ENCODE measurements around the gene HOTAIR.

Gene HOTAIR

GRCh38 chr12:54017027-54017788, 42.5 kb upstream of the HOTAIR start:
- no peaks in the 10 kb centered on the region for H3K27me3 ChIP-seq (ENCODE audit: insufficient read depth, low read depth, severe bottlenecking)
- no peaks in the 10 kb centered on the region for H3K9me3 ChIP-seq (ENCODE audit: severe bottlenecking)
- peak; percentile 15; the same call in 1 of the 2 replicates for TF ChIP-seq CTCF (IDR thresholded peaks at IDR 0.05; ENCODE audit: low read depth, low read length)
- H3K36me3 ChIP-seq = no peaks in the 10 kb centered on the region; the same call in 1 of the 2 replicates
- peak; percentile 77 for DNase-seq
- peak overlapping the region; percentile 73 for H3K4me3 ChIP-seq (ENCODE audit: low read depth, low read length)
- peak overlapping the region; percentile 97 for H3K27ac ChIP-seq

GRCh38 chr12:54016478-54016964, 41.8 kb upstream of the HOTAIR start:
- H3K27me3 ChIP-seq (ENCODE audit: insufficient read depth, low read depth, severe bottlenecking) = no peaks in the 10 kb centered on the region
- H3K27ac ChIP-seq = peak overlapping the region; percentile 97
- H3K4me3 ChIP-seq (ENCODE audit: low read depth, low read length) = peak overlapping the region; percentile 73
- TF ChIP-seq CTCF (IDR thresholded peaks at IDR 0.05; ENCODE audit: low read depth, low read length) = no peak
- H3K36me3 ChIP-seq = no peaks in the 10 kb centered on the region; the same call in 1 of the 2 replicates
- no peaks in the 10 kb centered on the region for H3K9me3 ChIP-seq (ENCODE audit: severe bottlenecking)
- no peak for DNase-seq

- TF ChIP-seq CTCF (IDR thresholded peaks at IDR 0.05; ENCODE audit: low read depth, low read length) = no peak
- H3K36me3 ChIP-seq = no peaks in the 10 kb centered on the region; the same call in 1 of the 2 replicates
- H3K9me3 ChIP-seq (ENCODE audit: severe bottlenecking) = no peaks in the 10 kb centered on the region
- no peak for DNase-seq
- H3K4me3 ChIP-seq (ENCODE audit: low read depth, low read length) = no peak overlapping the region
- H3K27ac ChIP-seq = no peak overlapping the region
- H3K27me3 ChIP-seq (ENCODE audit: insufficient read depth, low read depth, severe bottlenecking) = no peaks in the 10 kb centered on the region
Measured at GRCh38 chr12:54016051-54016450, 41.3 kb upstream of the HOTAIR start.

DNA sequence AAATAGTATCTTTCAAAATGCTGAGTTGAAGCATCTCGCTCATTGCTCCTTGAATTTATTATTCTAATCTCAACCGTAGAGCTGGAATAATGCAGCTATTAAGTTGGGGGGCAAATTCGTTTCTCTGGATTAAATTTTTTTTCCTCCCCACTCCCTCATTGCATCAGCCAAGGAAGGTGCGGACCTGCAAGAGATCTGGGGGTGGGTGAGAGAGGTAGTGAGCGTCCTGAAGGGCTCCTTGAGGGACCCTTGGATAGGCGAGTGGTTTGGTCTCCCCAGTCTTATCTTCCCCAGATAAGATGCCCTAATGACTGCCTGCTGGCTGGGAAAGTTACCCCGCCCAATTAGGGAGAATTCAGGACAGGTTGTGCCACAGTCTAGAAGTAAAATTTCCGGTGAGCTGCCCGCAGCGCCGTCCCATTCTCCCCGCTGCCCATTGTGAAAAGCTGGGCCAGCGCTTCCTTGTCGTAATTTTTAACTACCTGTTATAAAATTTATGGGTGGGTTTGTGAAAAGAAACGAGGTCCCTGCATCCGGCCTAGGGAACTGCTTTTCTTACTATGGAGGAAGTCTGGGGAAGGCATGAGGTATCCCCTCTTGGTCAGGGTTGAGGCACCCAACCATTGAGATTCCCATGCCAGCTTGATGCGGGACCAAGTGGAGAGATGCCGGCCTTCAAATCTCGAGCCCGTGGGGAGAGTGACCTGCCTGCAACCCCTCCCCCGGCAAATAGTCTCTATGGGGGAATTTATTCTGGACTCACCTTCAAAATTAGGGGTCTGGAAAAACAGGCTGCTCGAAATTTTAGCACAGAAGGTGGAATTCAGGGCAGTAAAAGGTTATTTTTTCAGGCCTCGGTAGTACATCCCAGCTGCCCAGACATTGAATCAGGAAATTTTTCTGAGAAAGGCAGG, 40.5 kb upstream of the HOTAIR start:
- no peaks in the 10 kb centered on the region for H3K9me3 ChIP-seq (ENCODE audit: severe bottlenecking)
- H3K4me3 ChIP-seq (ENCODE audit: low read depth, low read length) = no peak overlapping the region
- no peak for TF ChIP-seq CTCF (IDR thresholded peaks at IDR 0.05; ENCODE audit: low read depth, low read length)
- H3K36me3 ChIP-seq = no peaks in the 10 kb centered on the region; the same call in 1 of the 2 replicates
- H3K27ac ChIP-seq = no peak overlapping the region
- DNase-seq = no peak
- no peaks in the 10 kb centered on the region for H3K27me3 ChIP-seq (ENCODE audit: insufficient read depth, low read depth, severe bottlenecking)

- TF ChIP-seq CTCF (IDR thresholded peaks at IDR 0.05; ENCODE audit: low read depth, low read length) = no peak
- DNase-seq = no peak
- Histone ChIP-seq H3K36me3 (no peaks in the 10 kb centered on the region), H3K9me3 (ENCODE audit: severe bottlenecking) (no peaks in the 10 kb centered on the region), H3K4me3 (ENCODE audit: low read depth, low read length) (no peak overlapping the region), H3K27me3 (ENCODE audit: insufficient read depth, low read depth, severe bottlenecking) (no peaks in the 10 kb centered on the region), H3K27ac (peak overlapping the region; percentile 60)
Measured at GRCh38 chr12:54014377-54015017, 39.7 kb upstream of the HOTAIR start.
